Parathyroid adenoma (tissue), 2 donors: ENCODE data around the gene MAP3K3.

Experiments
- H2AFZ ChIP-seq: fragments of 300-600 bp; sonication (generic); one replicate; pipeline ENCODE4 v1.7.0; 2017; ENCODE audit warnings: antibody characterized with exemption, mild to moderate bottlenecking
- H3K27ac ChIP-seq: fragments of 300-600 bp; sonication (generic); one replicate; pipeline ENCODE4 v1.7.0; 2017
- H3K27me3 ChIP-seq: fragments of 300-600 bp; sonication (generic); one replicate; pipeline ENCODE4 v1.7.0; 2017; ENCODE audit warnings: low read length; ENCODE audit not compliant: control insufficient read depth, insufficient read depth
- H3K36me3 ChIP-seq: fragments of 300-600 bp; sonication (generic); one replicate; pipeline ENCODE4 v1.7.0; 2017; ENCODE audit warnings: low read length; ENCODE audit not compliant: control insufficient read depth, insufficient read depth
- H3K4me1 ChIP-seq: fragments of 300-600 bp; sonication (generic); one replicate; pipeline ENCODE4 v1.7.0; 2017; ENCODE audit warnings: control low read depth
- H3K4me2 ChIP-seq: fragments of 300-600 bp; sonication (generic); one replicate; pipeline ENCODE4 v1.7.0; 2017; ENCODE audit warnings: low read length
- H3K4me3 ChIP-seq: fragments of 300-600 bp; sonication (generic); one replicate; pipeline ENCODE4 v1.7.0; 2017; ENCODE audit warnings: low read depth, low read length
- H3K79me2 ChIP-seq: fragments of 300-600 bp; sonication (generic); one replicate; pipeline ENCODE4 v1.7.0; 2017; ENCODE audit warnings: control low read depth
- H3K9ac ChIP-seq: fragments of 300-600 bp; sonication (generic); one replicate; pipeline ENCODE4 v1.7.0; 2017; ENCODE audit warnings: mild to moderate bottlenecking
- H3K9me3 ChIP-seq: fragments of 300-600 bp; sonication (generic); one replicate; pipeline ENCODE4 v1.7.0; 2017; ENCODE audit warnings: low read length; ENCODE audit not compliant: control insufficient read depth
- TF ChIP-seq, protein P1 (sequence below): fragments of 300-600 bp; sonication (generic); IDR thresholded peaks from one replicate; pipeline ENCODE4 v1.7.0; 2017; ENCODE audit warnings: antibody characterized with exemption, mild to moderate bottlenecking
- donor health status: primary hyperparathyroidism.

MAP3K3 gene

DNA sequence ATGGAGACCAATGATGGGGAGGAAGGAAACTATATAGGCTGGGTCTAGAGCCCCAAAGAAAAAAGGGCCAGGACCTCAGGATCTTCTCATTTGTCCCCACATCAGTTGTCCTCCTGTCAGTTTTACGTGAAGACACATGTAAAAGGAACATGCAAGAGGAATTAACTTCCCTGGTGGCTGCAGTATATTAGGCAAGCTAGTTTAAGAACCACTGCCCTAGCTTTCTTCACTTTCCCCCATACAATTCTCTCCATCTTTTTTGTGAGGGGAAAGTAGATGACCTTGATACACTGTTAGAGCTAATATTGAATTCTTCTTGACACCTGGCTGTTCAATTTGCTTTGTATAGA is 2.3 kb downstream of the MAP3K3 start:
- no peak overlapping the region for H2AFZ ChIP-seq
- TF ChIP-seq, protein P1, sequence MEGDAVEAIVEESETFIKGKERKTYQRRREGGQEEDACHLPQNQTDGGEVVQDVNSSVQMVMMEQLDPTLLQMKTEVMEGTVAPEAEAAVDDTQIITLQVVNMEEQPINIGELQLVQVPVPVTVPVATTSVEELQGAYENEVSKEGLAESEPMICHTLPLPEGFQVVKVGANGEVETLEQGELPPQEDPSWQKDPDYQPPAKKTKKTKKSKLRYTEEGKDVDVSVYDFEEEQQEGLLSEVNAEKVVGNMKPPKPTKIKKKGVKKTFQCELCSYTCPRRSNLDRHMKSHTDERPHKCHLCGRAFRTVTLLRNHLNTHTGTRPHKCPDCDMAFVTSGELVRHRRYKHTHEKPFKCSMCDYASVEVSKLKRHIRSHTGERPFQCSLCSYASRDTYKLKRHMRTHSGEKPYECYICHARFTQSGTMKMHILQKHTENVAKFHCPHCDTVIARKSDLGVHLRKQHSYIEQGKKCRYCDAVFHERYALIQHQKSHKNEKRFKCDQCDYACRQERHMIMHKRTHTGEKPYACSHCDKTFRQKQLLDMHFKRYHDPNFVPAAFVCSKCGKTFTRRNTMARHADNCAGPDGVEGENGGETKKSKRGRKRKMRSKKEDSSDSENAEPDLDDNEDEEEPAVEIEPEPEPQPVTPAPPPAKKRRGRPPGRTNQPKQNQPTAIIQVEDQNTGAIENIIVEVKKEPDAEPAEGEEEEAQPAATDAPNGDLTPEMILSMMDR, result no peak
- H3K4me2 ChIP-seq, result no peak overlapping the region
- peaks cover 15% of the 10 kb centered on the region for H3K4me1 ChIP-seq
- H3K27ac ChIP-seq, result no peak overlapping the region
- H3K4me3 ChIP-seq, result no peak overlapping the region
- H3K27me3 ChIP-seq, result no peaks in the 10 kb centered on the region
- no peaks in the 10 kb centered on the region for H3K9me3 ChIP-seq
- no peak overlapping the region for H3K9ac ChIP-seq
- peaks cover 51% of the 10 kb centered on the region for H3K79me2 ChIP-seq
- no peaks in the 10 kb centered on the region for H3K36me3 ChIP-seq

DNA sequence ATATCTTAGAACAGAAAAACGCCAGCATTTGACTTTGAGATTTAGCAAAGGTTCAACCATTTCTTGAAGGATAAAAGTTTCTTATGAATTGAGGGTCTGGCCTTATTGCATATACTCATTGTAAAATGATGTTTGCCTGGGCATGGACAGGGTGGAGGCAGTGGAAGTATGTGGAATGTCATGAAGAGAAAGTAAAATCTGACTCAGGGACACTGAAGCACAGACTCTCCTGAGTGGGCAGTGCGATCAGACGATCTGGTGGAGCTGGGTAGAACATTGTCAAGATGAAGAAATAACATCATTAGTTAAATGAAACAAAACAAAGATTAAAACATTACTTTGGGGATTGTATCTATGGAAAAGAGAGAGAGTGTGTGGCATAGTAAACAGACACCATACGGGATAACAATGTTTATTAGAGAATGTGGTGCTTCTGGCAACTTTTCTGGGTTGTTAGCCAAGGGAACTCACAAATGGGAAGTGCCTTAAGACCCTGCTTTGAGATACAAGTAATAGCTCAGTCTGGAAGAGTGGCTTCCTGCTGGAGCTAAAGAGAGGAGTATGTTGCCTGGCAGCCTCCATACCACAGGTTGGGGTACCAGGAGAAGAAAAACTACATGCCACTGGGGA is 4.4 kb downstream of the MAP3K3 start:
- Histone ChIP-seq H3K27me3 (no peaks in the 10 kb centered on the region), H3K4me2 (no peak overlapping the region), H3K4me3 (no peak overlapping the region), H2AFZ (no peak overlapping the region), H3K36me3 (no peaks in the 10 kb centered on the region), H3K4me1 (peaks cover 15% of the 10 kb centered on the region), H3K9ac (no peak overlapping the region), H3K27ac (no peak overlapping the region), H3K79me2 (peaks cover 66% of the 10 kb centered on the region), H3K9me3 (no peaks in the 10 kb centered on the region)
- TF ChIP-seq, protein P1, result no peak

DNA sequence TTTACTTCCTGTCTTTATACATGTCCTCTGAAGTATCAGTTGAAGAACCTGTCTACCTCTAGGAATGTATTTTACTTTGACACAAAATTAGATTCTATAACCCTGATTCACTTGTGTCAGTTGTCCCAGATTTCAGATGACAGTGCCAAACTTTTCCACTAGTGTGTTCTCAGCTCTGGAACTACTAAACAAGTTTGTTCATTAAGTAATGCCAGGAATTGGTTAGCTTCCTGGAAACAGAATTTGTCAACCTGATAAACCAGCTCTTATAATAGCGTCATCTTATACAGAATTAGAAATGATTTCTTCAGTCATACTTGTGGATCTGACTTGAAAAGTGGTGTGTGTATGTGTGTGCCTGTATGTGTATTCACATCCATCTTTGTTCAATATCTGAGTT is 7.4 kb downstream of the MAP3K3 start:
- peaks cover 13% of the 10 kb centered on the region for H3K4me1 ChIP-seq
- no peaks in the 10 kb centered on the region for H3K27me3 ChIP-seq
- no peaks in the 10 kb centered on the region for H3K9me3 ChIP-seq
- TF ChIP-seq, protein P1, result no peak
- no peak overlapping the region for H3K9ac ChIP-seq
- no peaks in the 10 kb centered on the region for H3K36me3 ChIP-seq
- H3K4me2 ChIP-seq, result no peak overlapping the region
- H3K79me2 ChIP-seq, result peaks cover 63% of the 10 kb centered on the region
- H3K27ac ChIP-seq, result no peak overlapping the region
- no peak overlapping the region for H3K4me3 ChIP-seq
- H2AFZ ChIP-seq, result no peak overlapping the region

DNA sequence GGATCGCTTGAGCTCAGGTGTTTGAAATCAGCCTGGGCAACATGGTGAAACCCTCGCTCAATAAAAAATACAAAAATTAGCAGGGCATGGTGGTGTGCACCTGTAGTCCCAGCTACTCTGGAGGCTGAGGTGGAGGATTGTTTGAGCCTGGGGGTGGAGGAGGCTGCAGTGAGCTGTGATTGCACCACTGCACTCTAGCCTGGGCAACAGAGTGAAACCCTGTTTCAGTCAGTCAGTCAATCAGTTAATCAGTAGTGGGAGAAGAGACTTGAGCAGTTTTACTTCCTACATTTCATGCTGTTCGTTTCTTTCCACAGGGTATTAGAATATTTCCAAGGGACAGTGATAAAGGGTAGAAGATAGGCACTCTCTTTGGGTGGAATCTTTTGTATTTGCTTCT is 8.8 kb downstream of the MAP3K3 start:
- Histone ChIP-seq H3K9ac (no peak overlapping the region), H3K79me2 (peaks cover 59% of the 10 kb centered on the region), H2AFZ (no peak overlapping the region), H3K4me1 (peaks cover 6% of the 10 kb centered on the region), H3K9me3 (no peaks in the 10 kb centered on the region), H3K27ac (no peak overlapping the region), H3K36me3 (no peaks in the 10 kb centered on the region), H3K4me2 (no peak overlapping the region), H3K4me3 (no peak overlapping the region), H3K27me3 (no peaks in the 10 kb centered on the region)
- TF ChIP-seq, protein P1, result no peak

DNA sequence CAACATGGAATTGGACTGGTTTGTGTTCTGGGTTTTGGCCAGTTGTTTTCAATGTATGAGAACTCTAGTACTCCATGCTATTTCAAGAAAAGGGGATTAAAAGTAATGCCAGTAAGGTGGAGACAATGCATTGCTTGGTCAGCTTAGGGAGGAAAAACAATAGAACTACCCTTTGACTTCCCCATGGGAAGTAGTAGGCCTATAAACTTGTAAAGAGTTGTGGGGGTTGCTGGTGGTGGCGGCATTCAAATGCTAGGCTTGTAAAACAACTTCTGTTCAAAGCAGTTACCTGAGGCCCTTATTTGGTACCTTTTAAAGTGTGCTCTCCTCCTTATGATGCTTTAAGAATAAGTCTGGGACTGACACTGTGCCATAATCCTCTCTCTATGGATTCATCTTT is 9.4 kb downstream of the MAP3K3 start:
- no peak overlapping the region for H3K4me3 ChIP-seq

More for the DNA sequence above, 9.4 kb downstream of the MAP3K3 start:
- Histone ChIP-seq H3K79me2 (peaks cover 59% of the 10 kb centered on the region), H3K27me3 (no peaks in the 10 kb centered on the region), H3K4me2 (no peak overlapping the region), H3K4me1 (peaks cover 2% of the 10 kb centered on the region), H3K9me3 (no peaks in the 10 kb centered on the region), H3K27ac (no peak overlapping the region), H2AFZ (no peak overlapping the region), H3K9ac (no peak overlapping the region), H3K36me3 (no peaks in the 10 kb centered on the region)
- TF ChIP-seq, protein P1, result no peak
